ENCODE results near the gene ZNF384.
A peak's percentile ranks its signal among the peaks of the same experiment; 100 is the strongest.

Gene ZNF384

DNA sequence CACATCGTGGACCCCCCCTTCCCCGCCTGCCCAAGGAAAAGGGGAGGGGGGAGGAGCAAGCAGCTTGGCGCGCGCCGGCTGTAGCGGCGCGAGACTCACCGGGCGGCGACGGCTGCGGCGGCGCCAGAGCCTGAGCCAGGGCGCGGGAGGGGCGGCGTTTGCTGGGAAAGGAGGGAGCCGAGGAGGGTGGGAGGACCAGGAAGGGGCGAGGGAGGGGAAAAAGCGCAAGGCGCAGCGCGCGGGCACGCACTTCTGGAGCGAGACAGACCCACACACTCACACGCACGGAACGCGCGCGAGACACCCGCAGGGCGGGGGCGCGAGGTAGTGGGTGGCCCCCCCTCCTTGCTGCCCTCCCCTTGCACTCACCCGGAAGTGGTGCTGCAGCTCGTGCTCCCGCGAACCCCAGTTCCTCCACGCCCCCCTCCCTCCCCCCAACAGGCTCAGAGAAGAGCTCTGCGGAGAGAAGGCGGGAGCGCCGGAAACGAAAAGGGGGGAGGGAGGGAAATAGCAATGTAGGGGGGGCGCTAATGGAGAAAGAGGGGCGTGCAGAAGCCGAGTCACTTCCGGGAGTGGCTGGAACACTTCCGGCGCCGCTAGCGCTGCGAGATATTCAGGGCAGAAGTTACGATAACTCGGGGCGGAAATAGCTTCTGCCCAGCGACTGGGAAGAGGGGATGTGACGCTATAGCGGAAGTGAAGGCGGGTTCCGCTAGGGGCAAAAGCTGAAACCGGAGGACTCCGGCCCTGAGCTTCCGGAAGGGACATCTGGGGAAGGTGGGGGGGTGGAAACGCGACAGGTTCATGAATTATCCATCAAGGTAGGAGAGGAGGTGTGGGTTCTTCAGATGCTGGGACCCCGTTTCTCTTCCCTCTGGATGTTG lies at the start of gene ZNF384:
ZNF384 (minus strand) TSS at position 377 of the 884 bp plus-strand sequence. CDS start 9,855 bp downstream, outside the sequence.
- Histone ChIP-seq H3K27me3 (ENCODE audit: control insufficient read depth, insufficient read depth, low read length) (peaks cover 2% of the 10 kb centered on the region), H3K4me3 (ENCODE audit: low read length) (peak within 1 kb of the TSS; percentile 85), H3K4me1 (ENCODE audit: control insufficient read depth, insufficient read depth, low read length) (peaks cover 22% of the 10 kb centered on the region), H3K9ac (ENCODE audit: low read length) (peak within 1 kb of the TSS; percentile 87), H3K36me3 (ENCODE audit: control insufficient read depth, insufficient read depth, low read length) (peaks cover 3% of the 10 kb centered on the region), H3K9me3 (ENCODE audit: control insufficient read depth, low read length) (no peaks in the 10 kb centered on the region)

DNA sequence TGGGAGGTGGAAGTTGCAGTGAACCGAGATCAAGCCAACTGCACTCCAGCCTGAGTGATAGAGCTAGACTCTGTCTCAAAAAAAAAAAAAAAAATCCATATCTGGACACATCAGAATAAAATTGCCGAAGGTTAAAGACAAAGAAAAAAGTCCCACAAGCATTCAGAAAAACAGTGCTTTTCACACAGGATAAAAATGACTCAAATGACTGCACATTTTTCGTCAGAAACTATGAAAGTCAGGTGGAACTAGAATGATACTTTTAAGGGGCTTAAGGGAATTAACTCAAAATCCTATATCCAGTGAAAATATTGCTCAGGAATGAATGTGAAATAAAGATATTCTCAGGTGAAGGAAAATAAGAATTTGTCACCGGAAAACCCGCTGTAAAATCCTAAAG lies 47.6 kb upstream of the ZNF384 start:
- H3K4me1 ChIP-seq (ENCODE audit: control insufficient read depth, insufficient read depth, low read length) = no peaks in the 10 kb centered on the region
- H3K9ac ChIP-seq (ENCODE audit: low read length) = no peak overlapping the region
- no peaks in the 10 kb centered on the region for H3K9me3 ChIP-seq (ENCODE audit: control insufficient read depth, low read length)
- H3K36me3 ChIP-seq (ENCODE audit: control insufficient read depth, insufficient read depth, low read length) = no peaks in the 10 kb centered on the region
- H3K27me3 ChIP-seq (ENCODE audit: control insufficient read depth, insufficient read depth, low read length) = no peaks in the 10 kb centered on the region
- H3K4me3 ChIP-seq (ENCODE audit: low read length) = no peak overlapping the region

DNA sequence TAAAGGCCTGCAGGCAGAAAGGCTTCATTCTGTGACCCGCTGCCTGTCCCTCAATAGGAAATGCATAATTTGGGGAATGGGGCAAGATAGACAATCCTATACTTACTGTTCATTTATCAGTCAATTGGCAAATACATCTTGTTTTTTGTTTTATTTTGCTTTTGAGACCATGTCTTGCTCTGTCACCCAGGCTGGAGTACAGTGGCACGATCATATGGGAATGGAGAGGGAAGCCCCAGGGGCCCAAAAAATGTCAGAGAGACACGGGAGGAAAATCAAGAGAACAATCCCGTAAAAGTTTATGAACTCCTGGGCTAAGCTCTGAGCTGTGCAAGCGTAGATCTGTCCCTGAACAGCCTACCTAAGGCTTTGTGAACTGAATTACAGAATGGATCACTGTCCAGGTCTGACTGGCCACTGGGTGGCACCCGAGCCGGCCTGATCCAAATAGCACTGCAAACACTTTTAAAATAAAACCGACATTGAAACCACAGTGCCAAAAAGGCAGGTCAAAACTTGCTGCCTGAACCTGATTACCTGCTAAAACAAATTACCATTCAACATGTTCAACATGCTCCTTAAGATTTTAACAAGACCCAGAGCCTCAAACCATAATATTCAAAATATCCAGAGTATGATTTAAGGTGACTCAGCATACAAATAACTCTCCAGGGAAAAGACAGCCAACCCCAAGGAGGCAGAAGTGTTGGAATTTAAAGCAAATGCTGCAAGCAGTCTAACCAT lies 46.4 kb upstream of the ZNF384 start:
- no peaks in the 10 kb centered on the region for H3K9me3 ChIP-seq (ENCODE audit: control insufficient read depth, low read length)
- H3K4me3 ChIP-seq (ENCODE audit: low read length) = no peak overlapping the region
- H3K9ac ChIP-seq (ENCODE audit: low read length) = no peak overlapping the region

DNA sequence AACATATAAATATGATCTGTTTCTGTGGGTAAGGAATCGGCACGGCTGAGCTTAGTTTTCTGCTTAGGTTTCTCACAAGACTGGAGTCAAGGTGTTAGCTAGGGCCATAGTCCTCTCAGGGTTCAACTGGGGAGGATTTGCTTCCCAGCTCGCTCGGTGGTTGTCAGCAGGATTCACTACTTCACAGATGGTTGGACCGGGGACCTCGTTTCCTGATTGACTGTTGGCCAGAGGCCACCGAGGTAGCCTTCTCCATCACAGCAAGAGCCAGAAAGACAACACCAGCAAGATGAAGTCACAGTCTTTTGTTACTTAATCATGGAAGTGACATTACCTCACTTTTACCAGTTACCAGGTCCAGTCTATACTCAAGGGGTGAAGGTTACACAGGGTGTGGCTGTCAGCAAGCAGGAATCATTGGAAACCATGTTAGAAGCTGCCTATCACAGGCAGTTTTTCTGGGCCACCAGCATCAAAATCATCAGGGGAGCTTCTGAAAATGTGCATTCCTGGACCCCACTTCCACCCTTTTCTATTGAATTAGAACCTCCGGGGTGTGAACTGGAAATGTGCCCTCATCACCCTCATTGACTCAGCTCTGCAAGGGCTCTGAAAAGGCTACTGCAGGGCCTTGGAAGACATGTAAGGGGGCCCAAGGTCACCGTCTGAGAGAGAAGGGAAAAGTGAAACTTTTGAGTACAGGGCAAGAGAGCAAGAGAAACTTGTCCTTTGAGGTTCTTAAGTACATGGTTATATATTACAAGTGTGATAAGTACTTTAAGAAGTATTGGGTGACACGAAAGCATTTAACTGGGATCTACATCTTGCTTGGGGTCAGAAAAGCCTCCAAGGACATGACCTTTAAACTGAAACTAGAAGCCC lies 45.6 kb upstream of the ZNF384 start:
- Histone ChIP-seq H3K4me3 (ENCODE audit: low read length) (no peak overlapping the region), H3K9me3 (ENCODE audit: control insufficient read depth, low read length) (no peaks in the 10 kb centered on the region), H3K27me3 (ENCODE audit: control insufficient read depth, insufficient read depth, low read length) (no peaks in the 10 kb centered on the region), H3K9ac (ENCODE audit: low read length) (no peak overlapping the region), H3K36me3 (ENCODE audit: control insufficient read depth, insufficient read depth, low read length) (peaks cover 14% of the 10 kb centered on the region), H3K4me1 (ENCODE audit: control insufficient read depth, insufficient read depth, low read length) (no peaks in the 10 kb centered on the region)

More for the DNA sequence above, 46.4 kb upstream of the ZNF384 start:
- H3K4me1 ChIP-seq (ENCODE audit: control insufficient read depth, insufficient read depth, low read length) = no peaks in the 10 kb centered on the region
- H3K36me3 ChIP-seq (ENCODE audit: control insufficient read depth, insufficient read depth, low read length) = peaks cover 5% of the 10 kb centered on the region
- no peaks in the 10 kb centered on the region for H3K27me3 ChIP-seq (ENCODE audit: control insufficient read depth, insufficient read depth, low read length)

DNA sequence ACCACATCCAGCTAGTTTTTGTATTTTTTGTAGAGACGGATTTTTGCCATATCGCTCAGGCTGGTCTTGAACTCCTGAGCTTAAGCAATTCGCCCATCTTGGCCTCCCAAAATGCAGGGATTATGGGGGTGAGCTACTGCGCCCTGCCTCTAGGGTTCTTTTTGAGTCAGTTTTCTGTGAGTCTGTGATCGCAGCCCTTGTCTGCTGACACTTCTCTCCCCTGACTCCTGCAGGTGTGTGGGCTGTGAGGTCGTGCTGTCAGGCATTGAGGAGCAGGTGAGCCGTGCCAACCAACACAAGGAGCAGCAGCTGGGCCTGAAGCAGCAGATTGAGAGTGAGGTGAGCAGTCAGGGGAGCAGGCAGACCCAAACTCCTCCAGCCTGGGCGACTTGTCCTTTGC lies 41.0 kb upstream of the ZNF384 start:
- Histone ChIP-seq H3K27me3 (ENCODE audit: control insufficient read depth, insufficient read depth, low read length) (no peaks in the 10 kb centered on the region), H3K4me1 (ENCODE audit: control insufficient read depth, insufficient read depth, low read length) (no peaks in the 10 kb centered on the region), H3K9ac (ENCODE audit: low read length) (no peak overlapping the region), H3K4me3 (ENCODE audit: low read length) (no peak overlapping the region), H3K9me3 (ENCODE audit: control insufficient read depth, low read length) (no peaks in the 10 kb centered on the region), H3K36me3 (ENCODE audit: control insufficient read depth, insufficient read depth, low read length) (peaks cover 14% of the 10 kb centered on the region)

DNA sequence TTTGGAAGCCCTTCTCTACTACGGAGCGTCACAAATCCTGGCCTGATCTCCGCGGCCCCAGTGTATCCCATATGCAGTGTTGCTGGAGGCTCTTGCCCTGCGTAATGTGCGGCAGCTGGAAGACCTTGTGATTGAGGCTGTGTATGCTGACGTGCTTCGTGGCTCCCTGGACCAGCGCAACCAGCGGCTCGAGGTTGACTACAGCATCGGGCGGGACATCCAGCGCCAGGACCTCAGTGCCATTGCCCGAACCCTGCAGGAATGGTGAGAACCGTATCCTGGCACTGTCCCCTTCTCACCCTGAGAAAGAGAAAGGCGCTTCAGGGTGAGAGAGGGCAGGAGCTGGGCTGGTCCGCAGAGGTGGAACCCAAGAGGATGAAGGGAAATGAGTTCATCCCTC lies 40.0 kb upstream of the ZNF384 start:
- Histone ChIP-seq H3K4me1 (ENCODE audit: control insufficient read depth, insufficient read depth, low read length) (peaks cover 7% of the 10 kb centered on the region), H3K4me3 (ENCODE audit: low read length) (no peak overlapping the region), H3K9me3 (ENCODE audit: control insufficient read depth, low read length) (no peaks in the 10 kb centered on the region), H3K27me3 (ENCODE audit: control insufficient read depth, insufficient read depth, low read length) (no peaks in the 10 kb centered on the region), H3K36me3 (ENCODE audit: control insufficient read depth, insufficient read depth, low read length) (peaks cover 14% of the 10 kb centered on the region), H3K9ac (ENCODE audit: low read length) (no peak overlapping the region)

DNA sequence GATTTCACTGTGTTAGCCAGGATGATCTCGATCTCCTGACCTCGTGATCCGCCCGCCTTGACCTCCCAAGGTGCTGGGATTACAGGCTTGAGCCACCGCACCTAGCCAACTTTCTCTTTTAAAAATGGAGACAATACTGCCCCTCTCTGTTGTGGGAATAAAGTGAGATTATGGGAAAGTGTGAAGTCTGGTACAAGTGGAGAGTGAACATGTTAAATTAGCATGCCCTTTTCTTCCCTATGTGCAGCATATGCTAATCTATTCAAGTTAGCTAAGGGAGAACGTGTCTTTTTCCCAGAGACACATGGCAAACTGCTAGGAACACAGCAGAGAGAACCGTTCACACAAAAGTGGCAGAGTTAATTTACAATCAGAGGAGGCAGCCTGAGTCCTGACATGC lies 36.2 kb upstream of the ZNF384 start:
- Histone ChIP-seq H3K36me3 (ENCODE audit: control insufficient read depth, insufficient read depth, low read length) (peaks cover 6% of the 10 kb centered on the region), H3K4me3 (ENCODE audit: low read length) (no peak overlapping the region), H3K9ac (ENCODE audit: low read length) (no peak overlapping the region)

DNA sequence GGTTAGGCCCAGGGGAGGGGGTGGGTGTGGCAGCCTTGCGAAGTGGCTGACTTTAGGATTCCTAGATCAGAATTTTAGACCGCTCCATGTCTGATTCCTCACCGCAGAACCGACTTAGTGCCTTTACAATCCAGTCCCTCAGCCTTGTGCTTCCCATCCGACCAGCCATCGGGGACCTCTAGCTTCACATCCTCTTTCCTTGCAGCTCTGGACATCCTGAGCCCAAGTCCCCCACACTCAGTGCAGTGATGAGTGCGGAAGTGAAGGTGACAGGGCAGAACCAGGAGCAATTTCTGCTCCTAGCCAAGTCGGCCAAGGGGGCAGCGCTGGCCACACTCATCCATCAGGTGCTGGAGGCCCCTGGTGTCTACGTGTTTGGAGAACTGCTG lies 35.2 kb upstream of the ZNF384 start:
- no peaks in the 10 kb centered on the region for H3K9me3 ChIP-seq (ENCODE audit: control insufficient read depth, low read length)
- peak overlapping the region; percentile 87 for H3K4me3 ChIP-seq (ENCODE audit: low read length)
- H3K36me3 ChIP-seq (ENCODE audit: control insufficient read depth, insufficient read depth, low read length) = no peaks in the 10 kb centered on the region
- H3K27me3 ChIP-seq (ENCODE audit: control insufficient read depth, insufficient read depth, low read length) = no peaks in the 10 kb centered on the region
- peaks cover 7% of the 10 kb centered on the region for H3K4me1 ChIP-seq (ENCODE audit: control insufficient read depth, insufficient read depth, low read length)
- peak overlapping the region; percentile 72 for H3K9ac ChIP-seq (ENCODE audit: low read length)

More for the DNA sequence above, 36.2 kb upstream of the ZNF384 start:
- Histone ChIP-seq H3K4me1 (ENCODE audit: control insufficient read depth, insufficient read depth, low read length) (peaks cover 7% of the 10 kb centered on the region), H3K27me3 (ENCODE audit: control insufficient read depth, insufficient read depth, low read length) (no peaks in the 10 kb centered on the region), H3K9me3 (ENCODE audit: control insufficient read depth, low read length) (no peaks in the 10 kb centered on the region)

DNA sequence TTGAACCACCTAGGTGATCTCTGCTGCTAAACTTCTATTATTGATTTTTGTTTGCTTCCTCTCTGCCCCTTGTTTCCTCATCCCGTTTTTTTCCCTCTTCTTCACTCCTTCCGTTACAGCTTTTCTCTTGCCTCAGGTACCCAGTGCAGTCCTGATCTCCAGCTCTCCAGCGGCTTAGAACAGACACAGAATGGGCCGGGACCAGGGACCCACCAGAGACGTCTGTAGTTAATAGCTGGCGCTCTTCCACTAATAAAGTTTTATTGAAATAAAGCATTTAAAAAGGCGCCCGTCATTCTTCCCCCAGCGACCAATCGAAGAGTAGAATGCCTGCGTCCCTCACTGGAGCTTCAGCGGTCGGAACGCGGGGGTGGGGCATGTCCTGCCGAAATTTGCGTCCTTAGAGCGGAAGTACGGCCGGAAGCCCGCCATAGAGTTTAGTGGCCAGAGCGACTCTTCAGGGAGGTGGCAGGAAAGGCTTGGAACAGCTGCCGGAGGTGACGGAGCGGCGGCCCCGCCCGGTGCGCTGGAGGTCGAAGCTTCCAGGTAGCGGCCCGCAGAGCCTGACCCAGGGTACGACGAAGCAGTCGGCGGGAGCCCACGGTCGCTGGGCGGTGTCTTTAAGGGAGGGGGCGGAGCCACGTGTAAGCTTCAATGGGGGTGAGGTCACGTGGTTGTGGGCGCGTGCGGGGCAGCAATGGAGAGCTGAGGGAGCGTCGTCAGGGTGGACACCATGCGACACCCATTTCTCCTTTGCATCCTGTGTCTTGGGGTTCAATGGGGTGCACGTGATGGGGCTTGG lies 34.6 kb upstream of the ZNF384 start, which contains the start of gene COPS7A:
COPS7A (plus strand) TSS at position 440 of the 802 bp plus-strand sequence. CDS start 611 bp downstream, outside the sequence.
- H3K36me3 ChIP-seq (ENCODE audit: control insufficient read depth, insufficient read depth, low read length) = no peaks in the 10 kb centered on the region
- H3K9ac ChIP-seq (ENCODE audit: low read length) = peak within 1 kb of the TSS; percentile 72
- peak within 1 kb of the TSS; percentile 87 for H3K4me3 ChIP-seq (ENCODE audit: low read length)
- no peaks in the 10 kb centered on the region for H3K9me3 ChIP-seq (ENCODE audit: control insufficient read depth, low read length)
- H3K4me1 ChIP-seq (ENCODE audit: control insufficient read depth, insufficient read depth, low read length) = peaks cover 7% of the 10 kb centered on the region
- no peaks in the 10 kb centered on the region for H3K27me3 ChIP-seq (ENCODE audit: control insufficient read depth, insufficient read depth, low read length)

DNA sequence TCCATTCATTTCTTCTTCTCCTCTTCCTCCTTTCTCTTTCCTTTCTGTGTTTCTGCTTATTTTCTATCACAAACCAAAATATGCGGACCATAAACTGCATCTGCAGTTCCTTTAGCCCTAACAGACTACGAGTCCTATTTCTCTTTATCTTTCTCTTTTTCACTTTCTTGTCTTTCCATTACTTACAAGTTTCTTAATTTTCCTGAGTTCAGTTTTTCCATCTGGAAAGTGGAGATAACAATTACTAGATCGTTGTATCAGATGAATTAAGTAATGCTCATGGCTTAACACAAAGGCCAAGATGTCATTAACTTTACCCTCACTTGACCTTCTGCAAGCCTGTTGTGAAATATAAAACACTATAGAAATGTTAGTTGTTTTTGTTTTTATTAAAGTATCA lies 33.7 kb upstream of the ZNF384 start:
- Histone ChIP-seq H3K4me3 (ENCODE audit: low read length) (no peak overlapping the region), H3K9me3 (ENCODE audit: control insufficient read depth, low read length) (no peaks in the 10 kb centered on the region), H3K27me3 (ENCODE audit: control insufficient read depth, insufficient read depth, low read length) (no peaks in the 10 kb centered on the region), H3K36me3 (ENCODE audit: control insufficient read depth, insufficient read depth, low read length) (no peaks in the 10 kb centered on the region), H3K9ac (ENCODE audit: low read length) (no peak overlapping the region), H3K4me1 (ENCODE audit: control insufficient read depth, insufficient read depth, low read length) (peaks cover 7% of the 10 kb centered on the region)

DNA sequence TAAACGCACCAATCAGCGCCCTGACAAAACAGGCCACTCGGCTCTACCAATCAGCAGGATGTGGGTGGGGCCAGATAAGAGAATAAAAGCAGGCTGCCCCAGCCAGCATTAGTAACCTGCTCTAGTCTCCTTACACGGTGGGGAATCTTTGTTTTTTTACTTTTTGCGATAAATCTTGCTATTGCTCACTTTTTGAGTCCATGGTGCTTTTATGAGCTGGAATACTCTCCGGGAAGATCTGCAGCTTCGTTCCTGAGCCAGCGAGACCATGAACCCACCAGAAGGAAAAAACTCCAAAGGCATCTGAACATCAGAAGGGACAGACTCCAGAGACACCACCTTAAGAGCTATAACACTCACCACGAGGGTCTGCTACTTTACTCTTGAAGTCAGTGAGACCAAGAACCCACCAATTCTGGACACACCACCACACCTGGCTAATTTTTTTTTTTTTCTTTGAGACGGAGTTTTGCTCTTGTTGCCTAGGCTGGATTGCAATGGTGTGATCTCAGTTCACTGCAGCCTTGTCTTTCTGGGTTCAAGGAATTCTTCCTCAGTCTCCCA lies 27.8 kb upstream of the ZNF384 start:
- Histone ChIP-seq H3K36me3 (ENCODE audit: control insufficient read depth, insufficient read depth, low read length) (no peaks in the 10 kb centered on the region), H3K9me3 (ENCODE audit: control insufficient read depth, low read length) (no peaks in the 10 kb centered on the region), H3K27me3 (ENCODE audit: control insufficient read depth, insufficient read depth, low read length) (no peaks in the 10 kb centered on the region), H3K4me3 (ENCODE audit: low read length) (no peak overlapping the region), H3K4me1 (ENCODE audit: control insufficient read depth, insufficient read depth, low read length) (no peaks in the 10 kb centered on the region), H3K9ac (ENCODE audit: low read length) (no peak overlapping the region)

All from mucosa of stomach (tissue), 1 donor.